ENCODE results near the gene GULP1. TPM values are rescaled to one million over a fixed set of nuclear protein-coding genes. Genes with fewer than 3 reads are reported as not detected.

The GULP1 gene
- polyA plus RNA-seq, 1 donor = 33.3 TPM

DNA sequence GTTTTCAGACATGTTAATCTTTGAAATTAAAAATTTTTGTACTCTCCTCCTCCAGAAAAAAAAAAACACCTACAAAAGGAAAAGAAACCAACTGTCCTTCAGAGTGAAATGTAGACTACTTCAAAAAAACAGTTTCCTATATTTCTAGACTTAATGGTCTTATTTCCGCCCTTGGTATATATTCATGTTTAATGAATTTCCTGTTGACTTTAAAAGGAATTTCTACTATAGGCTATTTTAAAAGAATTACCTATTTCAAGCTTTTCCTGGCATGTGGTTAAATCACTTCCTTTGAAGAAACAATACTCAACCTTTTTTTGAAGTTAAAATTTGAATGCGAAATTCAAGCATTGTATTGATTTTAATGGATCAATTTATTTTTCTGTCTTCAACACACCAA, 29.2 kb downstream of the GULP1 start:
- WGBS (ENCODE audit: insufficient coverage, low lambda C conversion rate) = 50% methylated on average over 2 of the region's 2 CpGs
- Histone ChIP-seq H3K4me1 (ENCODE audit: control insufficient read depth, insufficient read depth, low read length) (no peaks in the 10 kb centered on the region), H3K27me3 (ENCODE audit: control insufficient read depth, insufficient read depth, low read length) (no peaks in the 10 kb centered on the region), H3K9me3 (ENCODE audit: control insufficient read depth, low read depth, low read length) (no peaks in the 10 kb centered on the region), H3K27ac (ENCODE audit: low read length) (no peak overlapping the region), H3K4me3 (ENCODE audit: low read length) (no peak overlapping the region), H3K36me3 (ENCODE audit: control insufficient read depth, insufficient read depth, low read length) (no peaks in the 10 kb centered on the region)
- no peak for DNase-seq

DNA sequence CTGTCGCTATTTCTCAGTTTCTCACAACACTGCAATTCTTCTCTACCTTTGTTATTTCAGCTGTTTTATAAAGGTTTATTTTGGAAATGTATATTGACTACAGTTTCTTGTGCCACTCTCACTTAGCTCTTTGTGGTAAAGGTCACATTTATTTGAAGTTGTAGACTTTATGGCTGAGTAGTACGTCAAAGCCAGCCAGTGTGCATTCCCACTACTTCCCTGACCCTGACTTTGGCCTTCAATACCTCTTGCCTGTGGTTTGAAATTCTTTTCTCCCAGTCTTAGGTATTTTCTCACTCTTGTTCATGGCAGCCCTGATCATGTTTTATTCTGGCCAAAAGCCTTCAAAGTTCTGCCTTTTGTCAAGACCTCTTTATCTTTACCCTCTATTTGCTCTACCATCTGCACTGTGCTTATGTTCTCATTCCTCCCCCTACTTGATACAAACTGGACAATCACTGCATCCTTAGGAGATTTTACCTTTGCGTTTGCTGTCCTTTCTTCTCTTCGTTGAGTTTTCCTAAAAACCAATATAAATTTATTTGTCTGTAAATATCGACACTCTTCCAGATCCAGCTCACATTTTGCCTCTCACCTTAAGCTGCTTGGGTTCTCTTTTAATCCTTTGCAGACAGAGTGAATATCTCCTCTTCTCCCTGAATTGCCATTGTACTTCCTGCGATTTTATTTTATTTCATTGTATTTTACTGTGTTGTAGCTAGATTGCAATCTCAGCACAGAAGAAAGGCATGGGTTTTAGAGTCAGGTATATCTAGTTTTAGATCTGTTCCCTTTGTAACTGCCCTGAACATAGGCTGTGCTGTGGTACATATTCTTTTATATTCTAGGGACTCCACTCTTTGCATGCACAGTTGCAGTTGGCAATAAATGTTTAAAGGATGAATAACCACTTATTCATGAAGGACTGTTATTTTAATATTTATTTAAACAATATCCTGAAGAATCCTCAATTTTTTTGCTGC, 31.2 kb downstream of the GULP1 start:
- Histone ChIP-seq H3K36me3 (ENCODE audit: control insufficient read depth, insufficient read depth, low read length) (no peaks in the 10 kb centered on the region), H3K4me3 (ENCODE audit: low read length) (no peak overlapping the region), H3K9me3 (ENCODE audit: control insufficient read depth, low read depth, low read length) (no peaks in the 10 kb centered on the region), H3K4me1 (ENCODE audit: control insufficient read depth, insufficient read depth, low read length) (peaks cover 5% of the 10 kb centered on the region), H3K27me3 (ENCODE audit: control insufficient read depth, insufficient read depth, low read length) (no peaks in the 10 kb centered on the region), H3K27ac (ENCODE audit: low read length) (no peak overlapping the region)
- DNase-seq = peak in 1 of 2 donors; percentile 32
- WGBS (ENCODE audit: insufficient coverage, low lambda C conversion rate) = 79% methylated on average over 4 of the region's 6 CpGs

DNA sequence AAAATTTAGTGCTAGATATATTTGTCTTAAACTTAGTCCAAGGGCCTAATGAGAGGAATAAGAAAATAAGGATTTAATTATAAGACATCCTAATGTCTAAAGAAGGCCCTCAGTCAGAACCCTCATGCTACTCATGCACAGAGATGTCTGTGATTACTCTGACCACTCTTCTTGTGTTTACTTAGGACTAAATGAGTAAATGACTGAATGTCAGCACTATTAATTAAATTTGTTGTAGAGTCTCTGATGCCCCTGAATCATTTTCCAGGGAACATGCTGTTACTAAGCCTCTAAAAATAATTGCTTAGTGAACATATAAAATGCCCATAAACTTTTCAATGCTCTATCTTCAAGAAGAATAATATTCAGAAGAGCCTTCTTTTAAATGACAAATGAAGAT, 32.4 kb downstream of the GULP1 start:
- DNase-seq = no peak
- Histone ChIP-seq H3K27ac (ENCODE audit: low read length) (no peak overlapping the region), H3K36me3 (ENCODE audit: control insufficient read depth, insufficient read depth, low read length) (no peaks in the 10 kb centered on the region), H3K4me1 (ENCODE audit: control insufficient read depth, insufficient read depth, low read length) (peaks cover 5% of the 10 kb centered on the region), H3K9me3 (ENCODE audit: control insufficient read depth, low read depth, low read length) (no peaks in the 10 kb centered on the region), H3K4me3 (ENCODE audit: low read length) (no peak overlapping the region), H3K27me3 (ENCODE audit: control insufficient read depth, insufficient read depth, low read length) (no peaks in the 10 kb centered on the region)

DNA sequence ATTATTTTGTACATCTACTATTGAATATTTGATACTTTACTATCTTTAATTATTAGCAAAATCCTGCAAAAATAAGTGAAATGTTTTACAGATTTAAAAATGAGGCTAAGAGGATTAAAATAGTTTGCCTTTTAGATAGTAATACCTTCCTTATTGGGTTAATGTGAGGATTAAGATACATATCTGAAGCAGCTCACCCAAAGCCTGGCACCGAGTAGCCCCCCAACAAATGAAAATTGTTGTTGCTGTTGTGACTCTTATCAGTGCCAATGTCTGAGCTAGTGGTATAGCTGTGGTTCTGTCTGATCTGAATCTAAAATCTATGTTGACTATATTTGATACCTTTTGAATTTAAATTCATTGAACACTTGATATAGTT, 34.6 kb downstream of the GULP1 start:
- Histone ChIP-seq H3K36me3 (ENCODE audit: control insufficient read depth, insufficient read depth, low read length) (no peaks in the 10 kb centered on the region), H3K27ac (ENCODE audit: low read length) (no peak overlapping the region), H3K9me3 (ENCODE audit: control insufficient read depth, low read depth, low read length) (no peaks in the 10 kb centered on the region), H3K4me3 (ENCODE audit: low read length) (no peak overlapping the region), H3K4me1 (ENCODE audit: control insufficient read depth, insufficient read depth, low read length) (peaks cover 5% of the 10 kb centered on the region), H3K27me3 (ENCODE audit: control insufficient read depth, insufficient read depth, low read length) (no peaks in the 10 kb centered on the region)
- no CpG with 5 or more reads among the region's 1 CpG for WGBS (ENCODE audit: insufficient coverage, low lambda C conversion rate)
- DNase-seq = no peak

DNA sequence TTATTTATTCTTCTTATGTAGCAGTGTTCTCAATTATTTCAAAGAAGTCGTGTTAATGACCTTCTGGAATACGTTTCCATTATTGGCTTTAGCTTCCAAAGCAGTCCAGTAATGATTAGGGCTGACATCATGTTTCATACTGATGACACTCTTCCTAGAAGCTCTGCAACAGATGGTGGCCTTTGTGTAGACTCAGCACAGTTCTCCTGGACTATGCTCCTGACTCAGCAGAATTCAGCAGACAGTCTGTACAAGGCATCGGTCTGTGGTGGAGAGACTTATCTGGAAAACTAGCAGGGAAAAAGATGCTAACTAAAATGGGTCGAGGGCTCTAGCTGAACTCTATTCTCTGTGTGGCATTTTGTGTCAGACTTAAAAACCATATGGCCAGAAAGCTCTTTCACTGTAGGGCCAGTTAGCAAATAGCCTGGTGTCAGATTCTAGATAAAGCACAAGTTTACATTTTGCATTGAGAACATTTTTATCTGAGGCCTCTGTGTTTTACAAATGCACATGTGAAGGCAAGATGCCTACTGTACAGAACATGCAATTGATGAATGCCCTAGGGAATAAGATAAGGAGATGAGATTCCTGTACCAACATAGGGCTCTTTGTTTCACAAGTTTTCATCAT, 35.1 kb downstream of the GULP1 start:
- WGBS (ENCODE audit: insufficient coverage, low lambda C conversion rate) = no CpG with 5 or more reads among the region's 4 CpGs
- Histone ChIP-seq H3K4me3 (ENCODE audit: low read length) (no peak overlapping the region), H3K27me3 (ENCODE audit: control insufficient read depth, insufficient read depth, low read length) (no peaks in the 10 kb centered on the region), H3K27ac (ENCODE audit: low read length) (peak overlapping the region; percentile 33), H3K9me3 (ENCODE audit: control insufficient read depth, low read depth, low read length) (no peaks in the 10 kb centered on the region), H3K4me1 (ENCODE audit: control insufficient read depth, insufficient read depth, low read length) (peaks cover 5% of the 10 kb centered on the region), H3K36me3 (ENCODE audit: control insufficient read depth, insufficient read depth, low read length) (no peaks in the 10 kb centered on the region)
- DNase-seq = peak; percentile 77 to 86

DNA sequence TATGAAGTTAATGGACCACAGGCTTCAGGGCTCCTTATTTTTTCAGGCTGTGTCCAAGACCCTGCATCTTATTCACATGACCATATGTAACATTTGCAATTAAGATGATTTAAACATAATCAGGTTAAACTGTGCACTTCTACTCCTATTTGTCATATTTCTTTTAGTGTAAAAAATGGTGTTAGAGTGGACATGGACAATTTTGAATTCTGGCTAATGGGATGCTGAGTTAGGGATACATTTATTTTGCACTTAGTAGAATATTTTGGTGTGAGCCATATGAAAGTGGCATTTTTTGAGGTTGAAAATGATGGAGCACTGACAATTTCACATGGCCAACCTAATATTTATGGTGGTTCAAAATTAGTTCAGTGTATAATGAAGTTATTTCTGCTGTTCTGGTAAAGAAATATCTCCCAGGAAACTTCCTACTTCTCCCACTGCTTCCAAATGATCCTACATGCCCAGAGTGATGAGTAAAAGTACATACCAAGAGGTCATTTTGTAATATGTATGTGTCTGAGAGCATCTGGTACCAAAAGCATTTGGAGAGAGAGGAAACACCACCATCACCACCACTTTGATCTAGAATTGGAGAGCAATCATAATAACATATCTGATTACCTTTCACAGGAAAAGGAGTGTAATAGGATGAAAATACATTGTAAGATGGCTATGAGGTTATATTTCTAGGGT, 36.0 kb downstream of the GULP1 start:
- no peaks in the 10 kb centered on the region for H3K27me3 ChIP-seq (ENCODE audit: control insufficient read depth, insufficient read depth, low read length)
- DNase-seq = no peak
- peaks cover 5% of the 10 kb centered on the region for H3K4me1 ChIP-seq (ENCODE audit: control insufficient read depth, insufficient read depth, low read length)
- no peaks in the 10 kb centered on the region for H3K36me3 ChIP-seq (ENCODE audit: control insufficient read depth, insufficient read depth, low read length)
- H3K4me3 ChIP-seq (ENCODE audit: low read length) = no peak overlapping the region
- no peak overlapping the region for H3K27ac ChIP-seq (ENCODE audit: low read length)
- no peaks in the 10 kb centered on the region for H3K9me3 ChIP-seq (ENCODE audit: control insufficient read depth, low read depth, low read length)

DNA sequence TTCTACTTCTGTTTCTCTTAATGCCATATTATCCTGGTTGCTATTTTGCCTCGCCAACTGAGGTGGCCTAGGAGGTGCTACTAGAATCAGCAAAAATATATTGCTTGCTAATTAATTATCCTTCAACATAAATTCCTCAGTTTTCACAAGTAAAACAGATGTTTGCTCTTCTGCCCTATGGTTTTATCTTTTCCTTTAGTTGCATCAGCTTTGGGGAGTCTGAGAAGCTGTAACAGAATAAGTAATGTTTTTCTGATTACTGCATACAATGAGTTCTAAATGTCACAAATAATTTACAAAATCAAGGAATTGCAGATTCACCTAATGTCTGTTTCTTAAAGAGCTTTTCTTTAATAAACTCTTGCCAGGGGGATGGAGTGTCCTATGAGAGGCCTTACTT, 36.7 kb downstream of the GULP1 start:
- WGBS (ENCODE audit: insufficient coverage, low lambda C conversion rate) = no CpG with 5 or more reads among the region's 1 CpG
- no peak overlapping the region for H3K27ac ChIP-seq (ENCODE audit: low read length)
- no peaks in the 10 kb centered on the region for H3K27me3 ChIP-seq (ENCODE audit: control insufficient read depth, insufficient read depth, low read length)
- H3K4me1 ChIP-seq (ENCODE audit: control insufficient read depth, insufficient read depth, low read length) = peaks cover 5% of the 10 kb centered on the region
- no peak overlapping the region for H3K4me3 ChIP-seq (ENCODE audit: low read length)
- H3K9me3 ChIP-seq (ENCODE audit: control insufficient read depth, low read depth, low read length) = no peaks in the 10 kb centered on the region
- no peak for DNase-seq
- no peaks in the 10 kb centered on the region for H3K36me3 ChIP-seq (ENCODE audit: control insufficient read depth, insufficient read depth, low read length)

DNA sequence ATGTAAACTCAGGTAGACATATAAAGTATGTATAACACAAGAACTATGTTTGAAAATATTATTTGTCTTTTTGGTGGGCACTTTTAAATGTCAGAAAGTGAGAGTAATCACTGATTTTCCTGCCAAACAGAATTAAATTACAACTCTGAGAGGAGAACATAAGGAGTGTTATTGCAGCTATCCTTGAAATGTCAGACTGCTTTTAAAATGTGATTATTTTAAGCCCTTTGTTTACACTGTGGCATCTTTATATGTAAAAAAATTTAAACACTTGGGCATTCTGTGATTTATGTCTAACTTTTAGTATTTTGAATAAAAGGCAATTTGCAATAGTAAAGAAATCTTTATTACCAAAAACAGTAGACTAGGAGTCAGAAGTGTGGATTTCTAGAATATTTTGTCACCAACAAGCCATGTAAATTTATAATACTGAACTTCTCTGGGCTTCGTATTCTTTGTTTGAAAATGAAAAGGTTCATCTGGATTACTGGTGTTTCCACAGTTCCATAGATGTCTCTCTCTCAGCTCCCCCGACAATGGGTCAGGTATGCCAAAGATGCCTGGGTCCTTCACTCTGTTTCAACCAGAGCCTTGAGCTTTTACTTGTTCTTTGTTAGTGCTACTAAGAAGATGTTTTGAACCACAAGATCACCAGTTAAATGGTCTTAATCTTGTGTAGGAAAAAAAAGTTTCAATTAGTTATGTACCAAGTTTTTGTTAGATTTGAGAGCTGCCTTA, 38.8 kb downstream of the GULP1 start:
- Histone ChIP-seq H3K36me3 (ENCODE audit: control insufficient read depth, insufficient read depth, low read length) (no peaks in the 10 kb centered on the region), H3K27ac (ENCODE audit: low read length) (no peak overlapping the region), H3K9me3 (ENCODE audit: control insufficient read depth, low read depth, low read length) (no peaks in the 10 kb centered on the region), H3K27me3 (ENCODE audit: control insufficient read depth, insufficient read depth, low read length) (no peaks in the 10 kb centered on the region), H3K4me3 (ENCODE audit: low read length) (no peak overlapping the region), H3K4me1 (ENCODE audit: control insufficient read depth, insufficient read depth, low read length) (peaks cover 5% of the 10 kb centered on the region)
- no CpG with 5 or more reads among the region's 2 CpGs for whole genome bisulfite sequencing (ENCODE audit: insufficient coverage, low lambda C conversion rate)
- no peak for DNase-seq

DNA sequence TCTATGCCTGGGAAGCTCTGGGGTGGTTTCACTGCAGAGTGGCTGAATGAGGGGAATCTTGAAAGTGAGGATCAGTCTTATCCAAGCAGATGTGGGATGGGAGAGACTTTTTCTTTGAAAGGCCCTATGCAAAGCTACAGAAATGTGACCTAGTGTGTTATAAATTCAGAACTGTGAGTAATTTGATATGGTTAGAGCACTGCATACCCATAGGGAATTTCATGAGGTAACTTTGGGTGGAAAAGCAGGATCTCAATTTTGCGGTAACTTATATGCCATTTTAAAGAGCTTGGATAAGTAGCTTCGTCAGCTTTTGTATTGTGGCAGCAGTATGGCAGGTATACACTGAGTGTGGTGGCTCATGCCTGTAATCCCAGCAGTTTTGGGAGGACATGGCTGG, 40.9 kb downstream of the GULP1 start:
- Histone ChIP-seq H3K4me1 (ENCODE audit: control insufficient read depth, insufficient read depth, low read length) (no peaks in the 10 kb centered on the region), H3K27ac (ENCODE audit: low read length) (no peak overlapping the region), H3K27me3 (ENCODE audit: control insufficient read depth, insufficient read depth, low read length) (no peaks in the 10 kb centered on the region)

More for the DNA sequence above, 40.9 kb downstream of the GULP1 start:
- no peaks in the 10 kb centered on the region for H3K9me3 ChIP-seq (ENCODE audit: control insufficient read depth, low read depth, low read length)
- no peaks in the 10 kb centered on the region for H3K36me3 ChIP-seq (ENCODE audit: control insufficient read depth, insufficient read depth, low read length)
- no peak for DNase-seq
- WGBS (ENCODE audit: insufficient coverage, low lambda C conversion rate) = no CpG with 5 or more reads among the region's 2 CpGs
- no peak overlapping the region for H3K4me3 ChIP-seq (ENCODE audit: low read length)
